ENCODE results near the gene OR13A1.
"Not testable (repeated sequence)": the region's sequence is repeated elsewhere in the genome, so short reads cannot be mapped to it uniquely, and the experiment has no call there.

Gene OR13A1

GRCh38 chr10:45339894-45340293 is 24.5 kb upstream of the OR13A1 start:
- no peaks in the 10 kb centered on the region for H3K4me1 ChIP-seq (ENCODE audit: control insufficient read depth in 5 of 5, insufficient read depth in 5 of 5, low read length in 5 of 5)
- no peaks in the 10 kb centered on the region for H3K36me3 ChIP-seq (ENCODE audit: control insufficient read depth in 5 of 5, insufficient read depth in 5 of 5, low read length in 5 of 5)
- H3K27me3 ChIP-seq (ENCODE audit: control insufficient read depth in 5 of 5, insufficient read depth in 4 of 5, low read length in 5 of 5), result no peaks in the 10 kb centered on the region
- H3K27ac ChIP-seq (ENCODE audit: low read depth, low read length), result no peak overlapping the region
- H3K9me3 ChIP-seq (ENCODE audit: control insufficient read depth in 5 of 5, low read length in 5 of 5), result peaks cover 0 to 16% (median 6%) of the 10 kb centered on the region in 5 donors
- no peak overlapping the region for H3K4me3 ChIP-seq (ENCODE audit: low read depth in 1 of 5, low read length in 5 of 5)
- H3K9ac ChIP-seq (ENCODE audit: low read length in 5 of 5), result no peak overlapping the region

DNA sequence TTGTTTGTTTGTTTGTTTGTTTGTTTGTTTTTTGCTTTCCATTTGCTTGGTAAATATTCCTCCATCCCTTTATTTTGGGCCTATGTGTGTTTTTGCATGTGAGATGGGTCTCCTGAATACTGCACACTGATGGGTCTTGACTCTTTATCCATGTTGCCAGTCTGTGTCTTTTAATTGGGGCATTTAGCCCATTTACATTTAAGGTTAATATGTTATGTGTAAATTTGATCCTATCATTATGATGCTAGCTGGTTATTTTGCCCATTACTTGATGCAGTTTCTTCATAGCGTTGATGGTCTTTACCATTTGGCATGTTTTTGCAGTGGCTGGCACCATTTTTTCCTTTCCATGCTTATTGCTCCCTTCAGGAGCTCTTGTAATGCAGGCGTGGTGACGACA is 16.4 kb upstream of the OR13A1 start:
- not testable (repeated sequence) for H3K4me1 ChIP-seq (ENCODE audit: control insufficient read depth in 5 of 5, insufficient read depth in 5 of 5, low read length in 5 of 5); H3K36me3 ChIP-seq (ENCODE audit: control insufficient read depth in 5 of 5, insufficient read depth in 5 of 5, low read length in 5 of 5); H3K27me3 ChIP-seq (ENCODE audit: control insufficient read depth in 5 of 5, insufficient read depth in 4 of 5, low read length in 5 of 5); H3K4me3 ChIP-seq (ENCODE audit: low read depth in 1 of 5, low read length in 5 of 5); H3K9me3 ChIP-seq (ENCODE audit: control insufficient read depth in 5 of 5, low read length in 5 of 5); H3K27ac ChIP-seq (ENCODE audit: low read depth, low read length); H3K9ac ChIP-seq (ENCODE audit: low read length in 5 of 5)

DNA sequence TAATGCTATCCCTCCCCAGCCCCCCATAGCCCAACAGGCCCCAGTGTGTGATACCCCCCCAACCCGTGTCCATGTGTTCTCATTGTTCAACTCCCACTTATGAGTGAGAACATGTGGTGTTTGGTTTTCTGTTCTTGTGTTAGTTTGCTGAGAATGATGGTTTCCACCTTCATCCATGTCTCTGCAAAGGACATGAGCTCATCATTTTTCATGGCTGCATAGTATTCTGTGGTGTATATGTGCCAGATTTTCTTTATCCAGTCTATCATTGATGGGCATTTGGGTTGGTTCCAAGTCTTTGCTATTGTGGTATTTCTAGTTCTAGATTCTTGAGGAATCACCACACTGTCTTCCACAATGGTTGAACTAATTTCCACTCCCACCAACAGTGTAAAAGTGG is 11.5 kb upstream of the OR13A1 start:
- not testable (repeated sequence) for H3K36me3 ChIP-seq (ENCODE audit: control insufficient read depth in 5 of 5, insufficient read depth in 5 of 5, low read length in 5 of 5); H3K27ac ChIP-seq (ENCODE audit: low read depth, low read length); H3K9me3 ChIP-seq (ENCODE audit: control insufficient read depth in 5 of 5, low read length in 5 of 5); H3K4me1 ChIP-seq (ENCODE audit: control insufficient read depth in 5 of 5, insufficient read depth in 5 of 5, low read length in 5 of 5); H3K9ac ChIP-seq (ENCODE audit: low read length in 5 of 5); H3K4me3 ChIP-seq (ENCODE audit: low read depth in 1 of 5, low read length in 5 of 5); H3K27me3 ChIP-seq (ENCODE audit: control insufficient read depth in 5 of 5, insufficient read depth in 4 of 5, low read length in 5 of 5)

GRCh38 chr10:45325116-45325515 is 9.7 kb upstream of the OR13A1 start:
- Histone ChIP-seq H3K27me3 (ENCODE audit: control insufficient read depth in 5 of 5, insufficient read depth in 4 of 5, low read length in 5 of 5) (no peaks in the 10 kb centered on the region), H3K9me3 (ENCODE audit: control insufficient read depth in 5 of 5, low read length in 5 of 5) (peaks cover 0 to 7% (median 0%) of the 10 kb centered on the region in 5 donors), H3K36me3 (ENCODE audit: control insufficient read depth in 5 of 5, insufficient read depth in 5 of 5, low read length in 5 of 5) (no peaks in the 10 kb centered on the region), H3K4me1 (ENCODE audit: control insufficient read depth in 5 of 5, insufficient read depth in 5 of 5, low read length in 5 of 5) (no peaks in the 10 kb centered on the region), H3K4me3 (ENCODE audit: low read depth in 1 of 5, low read length in 5 of 5) (no peak overlapping the region), H3K9ac (ENCODE audit: low read length in 5 of 5) (no peak overlapping the region), H3K27ac (ENCODE audit: low read depth, low read length) (no peak overlapping the region)

DNA sequence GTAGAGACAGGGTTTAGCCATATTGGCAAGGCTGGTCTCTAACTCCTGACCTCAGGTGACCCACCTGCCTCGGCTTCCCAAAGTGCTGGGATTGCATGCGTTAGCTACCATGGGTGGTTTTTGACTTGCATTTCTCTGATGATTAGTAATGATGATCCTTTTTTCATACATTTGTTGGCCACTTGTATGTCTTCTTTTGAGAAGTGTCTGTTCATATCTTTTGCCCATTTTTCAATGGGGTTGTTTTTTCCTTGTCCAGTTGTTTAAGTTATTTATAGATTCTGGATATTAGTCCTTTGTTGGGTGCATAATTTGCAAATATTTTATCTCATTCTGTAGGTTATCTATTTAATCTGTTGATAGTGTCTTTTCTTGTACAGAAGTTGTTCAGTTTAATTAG is 4.3 kb upstream of the OR13A1 start:
- Histone ChIP-seq H3K4me1 (ENCODE audit: control insufficient read depth in 5 of 5, insufficient read depth in 5 of 5, low read length in 5 of 5) (no peaks in the 10 kb centered on the region), H3K9me3 (ENCODE audit: control insufficient read depth in 5 of 5, low read length in 5 of 5) (peaks cover 0 to 5% (median 0%) of the 10 kb centered on the region in 5 donors), H3K9ac (ENCODE audit: low read length in 5 of 5) (no peak overlapping the region), H3K27ac (ENCODE audit: low read depth, low read length) (no peak overlapping the region), H3K27me3 (ENCODE audit: control insufficient read depth in 5 of 5, insufficient read depth in 4 of 5, low read length in 5 of 5) (no peaks in the 10 kb centered on the region), H3K4me3 (ENCODE audit: low read depth in 1 of 5, low read length in 5 of 5) (no peak overlapping the region), H3K36me3 (ENCODE audit: control insufficient read depth in 5 of 5, insufficient read depth in 5 of 5, low read length in 5 of 5) (no peaks in the 10 kb centered on the region)

DNA sequence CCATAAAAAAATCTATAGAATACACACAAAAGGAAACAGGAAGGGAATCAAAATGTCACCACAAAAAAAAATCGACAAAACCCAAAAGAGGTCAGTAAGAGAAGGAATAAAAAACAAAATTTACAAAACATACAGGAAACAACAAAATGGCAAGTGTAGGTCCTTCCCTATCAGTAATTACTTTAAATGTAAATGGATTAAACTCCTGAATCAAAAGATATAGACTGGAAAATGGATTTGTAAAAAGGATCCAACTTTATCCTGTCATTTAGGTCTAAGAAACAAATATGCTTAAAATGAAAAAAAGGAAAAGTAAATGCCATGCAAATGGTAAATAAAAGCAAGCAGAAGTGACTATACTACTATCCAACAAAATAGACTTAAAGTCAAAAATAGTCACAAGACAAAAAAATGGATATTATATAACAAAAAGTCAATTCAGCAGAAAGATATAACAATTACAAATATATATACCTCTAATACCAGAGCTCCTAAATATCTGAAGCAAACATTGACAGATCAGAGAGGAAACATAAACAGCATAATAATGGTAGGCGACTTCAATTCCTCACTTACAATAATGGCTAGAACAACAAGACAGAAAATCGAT is 2.0 kb downstream of the OR13A1 start:
- Histone ChIP-seq H3K9ac (ENCODE audit: low read length in 5 of 5) (no peak overlapping the region), H3K9me3 (ENCODE audit: control insufficient read depth in 5 of 5, low read length in 5 of 5) (peaks cover 0 to 11% (median 0%) of the 10 kb centered on the region in 5 donors), H3K27me3 (ENCODE audit: control insufficient read depth in 5 of 5, insufficient read depth in 4 of 5, low read length in 5 of 5) (no peaks in the 10 kb centered on the region), H3K4me1 (ENCODE audit: control insufficient read depth in 5 of 5, insufficient read depth in 5 of 5, low read length in 5 of 5) (no peaks in the 10 kb centered on the region), H3K4me3 (ENCODE audit: low read depth in 1 of 5, low read length in 5 of 5) (no peak overlapping the region), H3K36me3 (ENCODE audit: control insufficient read depth in 5 of 5, insufficient read depth in 5 of 5, low read length in 5 of 5) (no peaks in the 10 kb centered on the region), H3K27ac (ENCODE audit: low read depth, low read length) (no peak overlapping the region)

- Histone ChIP-seq H3K4me1 (ENCODE audit: control insufficient read depth in 5 of 5, insufficient read depth in 5 of 5, low read length in 5 of 5) (no peaks in the 10 kb centered on the region), H3K4me3 (ENCODE audit: low read depth in 1 of 5, low read length in 5 of 5) (no peak overlapping the region), H3K36me3 (ENCODE audit: control insufficient read depth in 5 of 5, insufficient read depth in 5 of 5, low read length in 5 of 5) (no peaks in the 10 kb centered on the region), H3K27me3 (ENCODE audit: control insufficient read depth in 5 of 5, insufficient read depth in 4 of 5, low read length in 5 of 5) (peaks cover 0 to 5% (median 0%) of the 10 kb centered on the region in 5 donors), H3K9me3 (ENCODE audit: control insufficient read depth in 5 of 5, low read length in 5 of 5) (peaks cover 0 to 5% (median 0%) of the 10 kb centered on the region in 5 donors), H3K27ac (ENCODE audit: low read depth, low read length) (no peak overlapping the region), H3K9ac (ENCODE audit: low read length in 5 of 5) (no peak overlapping the region)
Observed at GRCh38 chr10:45308707-45309106, 6.7 kb downstream of the OR13A1 start.

DNA sequence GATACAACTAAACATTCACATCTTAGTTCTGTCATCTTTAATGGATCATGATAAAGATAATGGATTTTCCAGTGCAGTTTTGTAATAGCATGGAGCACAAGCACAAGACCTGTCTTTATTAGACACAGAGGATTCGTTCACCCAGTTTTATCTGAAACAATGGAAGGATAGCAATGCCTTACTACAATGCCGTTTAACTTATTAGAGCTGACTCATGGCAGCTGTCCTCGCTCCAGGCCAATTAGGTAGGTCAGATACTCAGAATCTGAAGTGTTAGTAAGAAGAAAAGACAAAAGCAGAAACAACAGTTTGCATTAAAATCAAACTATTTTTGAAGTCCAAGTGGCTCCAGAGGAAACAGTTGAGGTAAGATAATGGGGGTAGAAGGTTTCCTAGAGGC is 12.8 kb downstream of the OR13A1 start:
- no peaks in the 10 kb centered on the region for H3K4me1 ChIP-seq (ENCODE audit: control insufficient read depth in 5 of 5, insufficient read depth in 5 of 5, low read length in 5 of 5)
- H3K27me3 ChIP-seq (ENCODE audit: control insufficient read depth in 5 of 5, insufficient read depth in 4 of 5, low read length in 5 of 5), result peaks cover 0 to 13% (median 0%) of the 10 kb centered on the region in 5 donors
- no peak overlapping the region for H3K4me3 ChIP-seq (ENCODE audit: low read depth in 1 of 5, low read length in 5 of 5)
- no peak overlapping the region for H3K9ac ChIP-seq (ENCODE audit: low read length in 5 of 5)
- H3K36me3 ChIP-seq (ENCODE audit: control insufficient read depth in 5 of 5, insufficient read depth in 5 of 5, low read length in 5 of 5), result no peaks in the 10 kb centered on the region
- no peaks in the 10 kb centered on the region for H3K9me3 ChIP-seq (ENCODE audit: control insufficient read depth in 5 of 5, low read length in 5 of 5)
- no peak overlapping the region for H3K27ac ChIP-seq (ENCODE audit: low read depth, low read length)

DNA sequence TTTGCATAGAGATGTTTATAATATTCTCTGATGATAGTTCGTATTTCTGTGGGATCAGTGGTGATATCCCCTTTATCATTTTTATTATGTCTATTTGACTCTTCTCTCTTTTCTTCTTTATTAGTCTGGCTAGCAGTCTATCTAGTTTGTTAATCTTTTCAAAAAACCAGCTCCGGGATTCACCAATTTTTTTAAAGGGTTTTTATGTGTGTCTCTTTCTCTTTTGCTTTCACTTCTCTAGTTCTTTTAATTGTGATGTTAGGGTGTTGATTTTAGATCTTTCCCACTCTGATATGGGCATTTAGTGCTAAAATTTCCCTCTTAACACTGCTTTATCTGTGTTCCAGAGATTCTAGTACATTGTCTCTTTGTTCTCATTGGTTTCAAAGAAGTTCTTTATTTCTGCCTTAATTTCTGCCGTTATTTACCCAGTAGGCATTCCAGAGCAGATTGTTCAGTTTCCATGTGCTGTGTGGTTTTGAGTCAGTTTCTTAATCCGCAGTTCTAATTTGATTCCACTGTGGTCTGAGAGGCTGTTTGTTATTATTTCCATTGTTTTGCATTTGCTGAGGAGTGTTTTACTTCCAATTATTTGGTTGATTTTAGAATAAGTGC is 17.0 kb downstream of the OR13A1 start:
- not testable (repeated sequence) for H3K9ac ChIP-seq (ENCODE audit: low read length in 5 of 5); H3K4me1 ChIP-seq (ENCODE audit: control insufficient read depth in 5 of 5, insufficient read depth in 5 of 5, low read length in 5 of 5); H3K27ac ChIP-seq (ENCODE audit: low read depth, low read length); H3K36me3 ChIP-seq (ENCODE audit: control insufficient read depth in 5 of 5, insufficient read depth in 5 of 5, low read length in 5 of 5); H3K4me3 ChIP-seq (ENCODE audit: low read depth in 1 of 5, low read length in 5 of 5); H3K9me3 ChIP-seq (ENCODE audit: control insufficient read depth in 5 of 5, low read length in 5 of 5); H3K27me3 ChIP-seq (ENCODE audit: control insufficient read depth in 5 of 5, insufficient read depth in 4 of 5, low read length in 5 of 5)

DNA sequence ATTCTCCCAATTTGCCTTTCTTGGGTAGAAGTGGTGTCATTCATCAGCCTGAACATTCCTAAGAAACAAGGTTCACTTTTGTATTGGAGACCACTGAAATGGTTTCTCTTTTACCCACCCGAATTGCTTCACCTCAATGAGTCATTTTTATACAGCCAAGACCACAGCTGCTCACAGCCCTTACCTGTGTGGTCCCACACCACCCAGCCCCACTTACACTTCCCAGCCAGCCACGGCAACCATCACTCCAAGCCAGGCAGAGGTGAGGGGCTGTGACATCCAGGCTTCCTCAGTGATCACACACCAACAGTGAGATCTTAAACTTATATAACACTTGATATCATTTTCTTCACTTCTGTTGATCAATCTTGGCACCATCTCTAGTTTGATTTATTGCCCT is 20.7 kb downstream of the OR13A1 start:
- H3K27ac ChIP-seq (ENCODE audit: low read depth, low read length), result no peak overlapping the region
- peaks cover 0 to 5% (median 3%) of the 10 kb centered on the region in 5 donors for H3K4me1 ChIP-seq (ENCODE audit: control insufficient read depth in 5 of 5, insufficient read depth in 5 of 5, low read length in 5 of 5)
- no peak overlapping the region for H3K4me3 ChIP-seq (ENCODE audit: low read depth in 1 of 5, low read length in 5 of 5)
- no peak overlapping the region for H3K9ac ChIP-seq (ENCODE audit: low read length in 5 of 5)
- no peaks in the 10 kb centered on the region for H3K27me3 ChIP-seq (ENCODE audit: control insufficient read depth in 5 of 5, insufficient read depth in 4 of 5, low read length in 5 of 5)
- H3K9me3 ChIP-seq (ENCODE audit: control insufficient read depth in 5 of 5, low read length in 5 of 5), result peaks cover 0 to 5% (median 0%) of the 10 kb centered on the region in 5 donors
- no peaks in the 10 kb centered on the region for H3K36me3 ChIP-seq (ENCODE audit: control insufficient read depth in 5 of 5, insufficient read depth in 5 of 5, low read length in 5 of 5)

All from subcutaneous abdominal adipose tissue (tissue), 5 donors.